Measurements from ENCODE around the gene PARVB.

The PARVB gene

DNA sequence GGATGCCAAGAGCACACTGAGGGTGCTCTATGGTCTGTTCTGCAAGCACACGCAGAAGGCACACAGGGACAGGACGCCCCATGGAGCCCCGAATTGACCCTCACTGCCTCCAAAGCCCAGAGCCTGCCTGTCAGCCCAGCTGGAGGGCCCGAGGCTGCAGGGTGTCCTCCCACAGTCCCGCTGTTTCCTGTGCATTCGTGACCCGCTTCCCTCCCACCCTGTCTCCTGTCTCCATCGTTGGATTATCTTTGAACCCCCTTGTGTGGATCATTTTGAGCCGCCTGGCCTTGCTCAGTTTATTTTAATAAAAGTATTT lies 182.2 kb downstream of the PARVB start:
- DNase-seq, result no peak

DNA sequence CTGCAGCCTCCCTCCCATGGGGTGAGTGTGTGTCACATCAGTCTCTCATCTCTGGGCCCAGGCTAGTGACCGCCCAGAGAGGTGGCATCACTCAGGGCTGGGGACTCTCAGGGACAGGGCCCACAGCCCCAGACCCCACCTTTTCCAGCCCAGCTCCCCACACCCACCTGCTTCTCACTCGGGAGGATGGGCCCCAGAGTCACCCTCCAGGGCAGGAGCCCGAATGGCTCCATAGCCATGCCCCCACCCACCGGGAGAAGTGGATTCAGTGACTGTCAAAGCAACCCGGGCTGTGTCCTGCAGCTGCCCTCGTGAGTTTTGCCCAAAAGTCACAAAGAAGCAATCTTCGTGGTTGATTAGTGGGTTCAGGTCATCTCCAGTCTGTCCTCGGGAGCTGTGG lies 182.6 kb downstream of the PARVB start:
- no peak for DNase-seq

DNA sequence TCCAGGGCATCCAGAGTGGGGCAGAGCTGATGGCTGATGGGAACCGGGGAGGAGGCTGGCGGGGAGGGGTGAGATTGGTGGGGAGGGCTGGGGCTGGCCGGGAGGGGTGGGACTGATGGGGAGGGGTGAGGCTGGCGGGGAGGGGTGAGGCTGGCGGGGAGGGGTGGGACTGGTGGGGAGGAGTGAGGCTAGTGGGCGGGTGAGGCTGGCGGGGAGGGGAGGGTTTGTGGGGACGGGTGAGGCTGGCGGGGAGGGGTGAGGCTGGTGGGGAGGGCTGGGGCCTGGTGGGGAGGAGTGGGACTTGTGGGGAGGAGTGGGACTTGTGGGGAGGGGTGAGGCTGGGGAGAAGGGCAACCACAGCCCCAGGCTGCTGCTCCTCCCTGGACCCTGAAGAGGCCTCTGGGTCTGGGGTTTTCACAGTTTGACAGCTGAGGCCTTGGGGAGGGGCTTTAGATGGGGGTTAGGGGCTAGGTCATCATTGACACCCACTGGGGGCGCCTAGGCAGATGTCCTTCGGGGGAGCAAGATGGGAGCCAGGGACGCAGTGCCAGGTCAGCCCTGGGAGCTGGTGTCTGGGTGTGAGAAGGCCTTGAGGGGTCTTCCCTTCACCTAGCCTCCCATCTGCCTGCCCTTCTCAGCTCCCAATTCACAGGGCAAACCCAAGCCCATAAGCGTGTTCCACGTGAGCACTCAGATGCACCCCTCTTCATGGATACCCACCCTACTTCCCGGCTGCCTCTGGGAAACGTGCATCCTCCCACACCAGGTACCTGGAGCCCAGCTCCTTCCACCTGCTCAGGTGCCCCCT lies 183.3 kb downstream of the PARVB start:
- DNase-seq, result no peak

DNA sequence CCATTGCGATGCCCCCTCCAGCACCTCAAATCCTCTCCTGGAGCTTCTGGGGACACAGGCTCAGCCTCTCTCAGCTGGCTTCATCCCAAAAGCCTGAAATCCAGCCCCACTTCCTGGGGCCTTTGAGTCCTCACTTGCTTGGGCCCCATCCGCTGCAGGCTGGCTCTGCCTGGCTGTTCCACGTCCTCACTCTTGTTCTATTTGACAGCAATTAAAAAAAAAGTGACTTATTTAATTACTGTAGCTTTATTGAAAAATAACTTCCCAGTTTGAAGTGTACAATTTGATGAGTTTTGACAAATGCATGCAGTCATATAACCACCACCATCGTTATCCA lies 183.8 kb downstream of the PARVB start:
- no peak for DNase-seq

DNA sequence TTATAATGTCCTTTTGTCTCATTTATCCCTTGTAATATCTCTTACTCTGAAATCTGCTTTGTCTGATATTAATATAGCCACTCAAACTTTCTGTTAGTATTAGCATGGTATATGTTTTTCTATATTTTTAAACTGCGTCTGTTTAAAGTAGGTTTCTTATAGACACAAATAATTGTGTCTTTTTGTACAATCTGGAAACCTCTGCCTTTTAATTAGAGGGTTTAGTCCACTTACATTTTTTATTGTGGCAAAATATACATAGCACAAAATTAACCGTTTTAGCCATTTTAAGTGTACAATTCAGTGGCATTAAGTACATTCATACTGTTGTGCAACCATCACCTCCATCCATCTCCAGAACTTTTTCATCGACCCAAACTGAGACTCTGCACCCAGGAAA lies 185.2 kb downstream of the PARVB start:
- DNase-seq, result no peak

DNA sequence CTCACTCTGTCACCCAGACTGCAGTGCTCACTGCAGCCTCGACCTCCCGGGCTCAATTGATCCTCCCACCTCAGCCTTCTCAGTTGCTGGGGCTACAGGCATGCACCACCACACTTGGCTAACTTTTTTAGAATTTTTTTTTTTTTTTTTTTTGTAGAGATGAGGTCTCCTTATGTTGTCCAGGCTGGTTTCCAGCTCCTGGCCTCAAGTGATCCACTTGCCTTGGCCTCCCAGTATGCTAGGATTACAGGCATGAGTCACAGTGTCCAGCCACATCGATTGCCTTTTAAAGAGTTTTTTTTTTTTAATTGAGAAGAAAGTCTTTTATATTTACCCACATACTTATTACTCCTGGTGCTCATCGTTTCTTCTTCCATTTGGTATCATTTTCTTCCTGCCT lies 186.6 kb downstream of the PARVB start:
- DNase-seq, result no peak

DNA sequence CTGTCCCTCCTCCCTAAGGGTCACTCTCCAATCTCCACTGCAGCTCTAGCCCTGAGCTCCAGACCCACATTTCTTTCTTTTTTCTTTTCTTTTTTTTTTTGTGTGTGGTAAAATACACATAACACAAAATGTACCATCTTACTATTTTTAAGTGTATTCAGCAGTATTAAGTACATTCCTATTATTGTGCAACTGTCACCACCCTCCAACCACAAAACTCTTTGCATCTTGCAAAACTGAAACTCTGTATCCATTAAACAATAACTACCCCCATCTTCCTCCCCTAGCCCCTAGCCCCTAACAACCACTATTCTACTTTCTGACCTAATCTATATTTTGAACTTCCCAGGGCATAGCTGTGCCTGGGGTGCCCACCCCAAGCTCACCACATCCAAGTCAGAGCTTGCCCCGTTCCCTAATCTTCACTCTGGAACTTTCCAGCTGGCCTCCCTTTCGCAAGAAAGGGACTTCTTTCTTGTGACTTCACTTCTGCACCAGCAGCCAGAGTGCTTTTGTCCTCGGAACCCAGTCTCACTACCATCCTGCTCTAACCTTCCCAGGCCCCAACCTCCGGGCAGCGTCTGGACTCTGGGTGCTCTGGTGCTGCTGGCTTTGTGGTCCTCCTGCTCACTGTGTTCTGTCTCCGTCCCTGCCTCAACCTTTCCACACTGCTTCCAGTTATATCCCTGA lies 187.3 kb downstream of the PARVB start:
- DNase-seq, result no peak

DNA sequence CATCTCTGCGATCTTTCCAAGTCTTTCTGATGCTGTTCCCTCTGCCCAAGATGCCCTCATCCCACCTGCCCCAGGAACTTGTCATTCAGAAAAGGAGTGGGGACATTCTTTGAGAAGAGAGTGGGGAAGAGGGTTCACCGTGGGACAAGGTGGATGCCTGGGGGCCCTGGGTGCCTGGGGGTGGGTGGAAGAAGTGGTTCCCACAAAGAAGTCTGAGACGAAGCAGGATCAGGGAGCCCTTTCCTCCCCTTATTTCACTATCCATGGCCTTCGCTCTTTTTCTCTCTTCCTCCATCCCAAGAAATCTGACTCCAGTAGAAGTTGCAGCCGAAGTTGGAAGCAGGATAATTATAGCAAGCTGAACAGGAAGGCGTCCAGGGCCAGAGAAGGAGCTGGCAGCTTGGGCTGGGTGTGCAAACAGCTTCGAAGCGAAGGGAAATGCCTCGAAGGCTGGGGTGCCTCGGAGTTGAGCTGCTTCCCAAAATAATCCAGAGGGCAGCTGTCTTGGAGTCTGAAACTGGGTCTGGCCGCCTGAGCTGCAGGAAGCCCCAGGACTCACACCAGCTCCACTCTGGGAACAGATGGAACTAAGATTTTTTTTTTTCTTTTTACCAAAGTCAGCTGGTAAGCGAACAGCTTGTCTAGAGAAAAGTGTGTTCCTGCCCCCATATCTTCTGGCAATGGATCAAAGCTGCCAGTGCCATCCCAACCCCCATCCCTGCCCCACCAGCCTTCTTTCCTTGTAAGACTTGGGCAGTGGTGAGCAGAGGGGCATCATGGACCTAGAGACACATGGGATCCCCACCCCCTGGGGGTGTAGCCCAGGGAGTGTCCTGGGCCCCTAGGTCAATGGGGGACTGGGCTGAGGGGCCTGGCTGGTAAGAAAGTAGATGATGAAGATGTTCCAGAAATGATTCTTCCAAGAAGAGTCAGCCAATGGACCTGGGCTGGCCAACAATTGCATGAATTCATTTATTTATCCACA lies 188.1 kb downstream of the PARVB start:
- no peak for DNase-seq

DNA sequence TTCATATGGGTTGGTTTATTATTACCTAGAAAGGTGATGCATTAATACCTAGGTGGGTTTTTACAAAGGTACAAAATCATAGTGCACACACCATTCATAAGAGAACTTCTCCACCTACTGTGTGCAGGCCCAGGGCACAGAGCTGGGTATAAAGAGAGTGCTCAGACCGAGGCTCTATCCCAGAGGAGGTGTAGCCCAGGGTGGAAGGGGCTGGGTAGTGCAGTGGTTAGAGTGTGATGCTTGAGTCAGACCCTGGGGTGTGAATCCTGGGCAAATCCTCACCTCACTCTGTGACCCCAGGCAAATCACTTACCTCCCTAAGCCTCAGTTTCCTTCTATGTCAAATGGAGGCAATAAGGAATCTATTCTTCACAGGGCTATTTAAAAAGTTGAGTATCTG lies 188.8 kb downstream of the PARVB start:
- DNase-seq, result no peak

DNA sequence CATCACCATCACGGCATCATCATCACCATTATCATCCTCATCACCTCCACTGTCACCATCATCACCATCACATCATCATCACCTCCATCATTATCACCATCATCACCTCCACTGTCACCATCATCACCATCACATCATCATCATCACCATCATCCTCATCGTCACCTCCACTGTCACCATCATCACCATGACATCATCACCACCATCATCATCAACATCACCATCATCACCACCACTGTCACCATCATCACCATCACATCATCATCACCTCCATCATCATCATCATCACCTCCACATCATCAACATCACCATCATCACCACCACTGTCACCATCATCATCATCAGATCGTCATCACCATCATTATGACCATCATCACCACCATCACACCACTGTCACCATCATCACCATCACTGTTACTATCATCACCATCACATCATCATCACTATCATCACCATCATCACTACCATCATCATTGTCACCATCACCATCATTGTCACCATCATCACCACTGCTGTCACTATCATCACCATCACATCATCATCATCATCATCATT lies 189.5 kb downstream of the PARVB start:
- DNase-seq, result no peak

DNA sequence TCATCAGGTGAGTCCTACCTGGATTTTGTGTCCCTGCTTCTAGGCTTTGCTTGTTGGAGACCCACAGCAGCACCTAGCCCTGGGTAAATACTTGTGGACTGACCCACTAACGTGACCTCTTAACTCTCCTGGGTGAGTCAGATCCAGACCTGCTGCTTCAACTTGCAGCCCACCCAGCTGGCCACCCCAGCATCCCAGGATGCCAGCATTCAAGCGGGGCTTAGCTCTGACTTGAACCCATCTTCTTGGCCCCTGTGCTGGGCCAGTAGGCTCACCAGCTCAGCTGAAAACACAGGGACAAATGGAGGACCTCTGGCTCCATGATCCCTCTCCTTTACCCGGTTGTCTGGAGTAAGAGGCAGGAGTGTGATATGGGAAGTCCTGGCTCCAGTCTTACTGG lies 190.1 kb downstream of the PARVB start:
- DNase-seq, result no peak

DNA sequence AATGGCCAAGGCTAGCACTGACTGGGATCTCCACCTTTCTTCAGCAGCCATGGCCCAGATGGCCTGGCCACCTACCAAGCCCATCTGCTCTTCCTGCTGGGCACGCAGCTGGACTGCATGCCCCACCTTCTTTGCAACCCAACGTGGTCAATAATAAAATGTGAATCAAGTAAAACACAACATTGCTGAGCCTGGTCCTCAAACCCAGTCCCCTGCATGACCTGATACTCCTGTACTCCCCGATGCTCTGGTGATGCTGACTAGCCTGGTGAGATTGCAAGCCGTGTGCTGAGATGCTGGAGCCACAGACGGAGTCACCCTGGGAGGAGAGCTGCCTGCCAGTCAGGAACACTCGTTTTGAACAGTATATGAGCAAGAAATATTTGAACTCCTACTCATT lies 190.7 kb downstream of the PARVB start:
- DNase-seq, result no peak

DNA sequence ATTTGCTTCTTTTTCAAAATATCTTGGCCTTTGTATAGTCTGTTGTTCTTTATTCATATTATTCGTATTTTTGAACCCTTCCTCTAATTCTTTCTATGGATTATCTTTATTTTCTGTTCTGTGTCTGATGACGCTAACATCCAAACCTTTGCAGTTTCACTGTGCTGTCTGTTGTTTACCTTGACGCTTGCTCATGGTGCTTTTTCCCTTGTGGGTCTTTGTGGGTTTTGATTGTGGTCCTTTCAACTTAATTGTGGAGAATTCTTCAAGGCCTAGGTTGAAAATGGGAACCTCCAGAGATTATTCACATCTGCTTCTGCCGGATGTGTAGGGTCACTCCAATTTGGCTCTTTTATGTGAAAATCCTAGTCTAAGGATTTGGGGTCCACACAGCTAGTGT lies 191.2 kb downstream of the PARVB start:
- no peak for DNase-seq

DNA sequence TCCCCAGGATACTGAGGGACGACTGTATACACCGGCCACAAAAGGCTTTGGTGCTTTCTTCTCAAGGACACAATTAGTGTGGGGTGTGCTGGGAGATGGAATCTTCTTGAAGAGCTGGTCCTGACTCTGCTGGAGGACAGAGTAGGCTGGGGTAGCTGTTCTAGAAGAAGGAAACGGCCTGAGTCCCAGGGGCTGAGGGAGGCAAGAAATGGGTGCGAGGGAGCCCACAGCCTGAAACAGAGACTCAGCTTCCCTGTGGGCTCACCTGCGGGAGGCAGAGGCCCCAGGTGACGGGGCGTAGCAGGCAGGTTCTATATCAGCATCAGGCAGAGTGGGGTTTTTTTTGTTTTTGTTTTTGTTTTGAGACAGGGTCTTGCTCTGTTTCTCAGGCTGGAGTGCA lies 193.2 kb downstream of the PARVB start:
- DNase-seq, result no peak

DNA sequence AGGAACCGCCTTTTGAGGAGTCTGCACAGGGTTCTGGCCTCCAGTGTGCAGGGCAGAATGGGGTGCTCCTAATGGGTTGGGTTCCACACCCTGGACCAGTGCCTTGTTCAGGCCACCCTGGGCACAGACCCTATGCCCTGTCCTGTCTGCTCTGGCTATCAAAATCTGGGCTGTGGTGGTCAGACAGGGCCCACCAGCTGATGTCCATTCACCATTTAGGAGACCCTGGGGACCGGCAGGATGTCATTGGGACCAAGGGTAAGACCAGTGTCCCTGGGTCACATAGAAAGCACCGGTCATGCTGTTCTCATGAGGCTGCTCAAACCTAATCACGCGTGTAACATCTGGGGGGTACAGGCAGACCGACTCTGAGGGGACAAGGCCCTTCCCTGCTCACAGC lies 194.0 kb downstream of the PARVB start:
- DNase-seq, result no peak

DNA sequence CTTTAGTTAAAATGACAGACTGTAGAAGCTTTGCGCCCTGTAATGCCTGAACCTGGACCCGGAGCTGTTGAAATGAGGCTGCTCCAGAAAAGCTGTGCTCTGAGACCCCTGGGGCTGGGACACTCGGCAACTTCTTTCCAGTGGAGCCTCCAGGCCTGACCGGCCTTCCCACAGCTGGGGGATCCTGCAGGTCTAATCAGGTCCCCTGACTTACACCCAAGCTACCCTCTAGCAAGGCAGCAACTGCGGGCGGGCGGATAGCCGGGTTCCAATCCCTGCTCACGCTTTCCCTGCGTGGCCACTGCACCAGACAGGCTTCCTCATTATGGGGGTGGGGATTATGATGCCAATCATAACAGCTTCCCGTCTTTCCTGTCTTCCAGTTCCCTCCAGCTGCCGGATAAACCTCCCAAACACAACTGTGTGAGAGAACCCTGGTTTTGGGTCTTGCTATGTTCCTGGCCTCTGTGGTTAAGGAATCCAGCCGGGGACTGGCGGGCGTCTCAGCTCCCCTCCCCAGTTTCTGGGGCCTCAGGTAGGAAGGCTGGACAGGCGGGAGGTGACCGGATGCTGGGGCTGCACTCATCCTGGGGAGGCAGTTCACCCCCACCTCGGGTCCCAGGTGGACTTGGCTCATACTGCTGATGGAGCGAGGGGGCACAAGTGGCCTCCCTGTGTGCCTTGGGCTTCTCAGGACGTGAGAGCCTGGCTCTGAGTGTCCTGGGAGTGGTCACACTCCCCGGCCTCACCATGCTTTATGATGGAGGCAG lies 195.2 kb downstream of the PARVB start:
- DNase-seq, result no peak

DNA sequence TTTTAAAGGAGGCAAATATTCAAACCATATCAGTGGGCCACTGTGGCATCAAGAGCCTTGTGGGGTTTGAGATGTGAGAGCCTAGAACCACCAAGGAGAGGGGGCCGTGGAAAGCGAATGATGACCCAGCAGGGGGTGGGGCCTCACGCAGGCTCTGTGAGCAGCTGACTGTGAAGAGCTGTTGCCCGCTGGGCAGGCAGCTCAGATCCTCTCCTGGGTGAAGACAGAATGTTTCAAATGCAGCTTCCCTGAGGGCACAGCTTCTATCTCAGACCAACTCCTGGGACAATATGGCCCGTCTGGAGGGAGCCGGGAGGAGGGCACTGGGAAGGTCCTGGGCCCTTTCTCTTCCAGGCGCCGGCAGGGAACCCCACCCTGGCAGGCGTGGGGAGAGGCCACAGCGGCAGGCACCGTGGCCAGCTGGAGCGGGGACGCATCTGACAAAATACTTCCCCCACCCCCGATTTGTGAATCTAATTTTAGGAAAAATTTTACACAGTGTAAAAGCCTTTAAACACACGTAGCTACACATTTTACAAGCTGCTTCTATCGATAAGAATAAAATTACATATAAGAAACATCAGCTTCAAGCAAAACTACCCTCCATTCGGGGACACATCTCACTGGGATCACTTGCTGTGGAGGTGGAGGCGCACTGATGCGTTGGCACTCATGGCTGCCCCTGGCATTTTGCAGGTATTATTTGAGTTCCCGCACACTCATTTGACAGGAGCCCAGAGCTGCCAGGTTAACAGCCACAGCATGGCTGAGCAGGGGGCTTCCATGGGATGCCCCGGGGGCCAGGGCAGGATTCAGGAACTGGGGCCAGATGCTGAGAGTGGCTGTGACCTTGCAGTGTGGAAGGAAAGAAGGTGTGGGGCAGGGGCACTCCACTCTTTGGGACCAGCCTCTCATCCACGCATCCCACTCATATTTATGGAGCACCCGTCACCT lies 196.9 kb downstream of the PARVB start:
- DNase-seq, result no peak

DNA sequence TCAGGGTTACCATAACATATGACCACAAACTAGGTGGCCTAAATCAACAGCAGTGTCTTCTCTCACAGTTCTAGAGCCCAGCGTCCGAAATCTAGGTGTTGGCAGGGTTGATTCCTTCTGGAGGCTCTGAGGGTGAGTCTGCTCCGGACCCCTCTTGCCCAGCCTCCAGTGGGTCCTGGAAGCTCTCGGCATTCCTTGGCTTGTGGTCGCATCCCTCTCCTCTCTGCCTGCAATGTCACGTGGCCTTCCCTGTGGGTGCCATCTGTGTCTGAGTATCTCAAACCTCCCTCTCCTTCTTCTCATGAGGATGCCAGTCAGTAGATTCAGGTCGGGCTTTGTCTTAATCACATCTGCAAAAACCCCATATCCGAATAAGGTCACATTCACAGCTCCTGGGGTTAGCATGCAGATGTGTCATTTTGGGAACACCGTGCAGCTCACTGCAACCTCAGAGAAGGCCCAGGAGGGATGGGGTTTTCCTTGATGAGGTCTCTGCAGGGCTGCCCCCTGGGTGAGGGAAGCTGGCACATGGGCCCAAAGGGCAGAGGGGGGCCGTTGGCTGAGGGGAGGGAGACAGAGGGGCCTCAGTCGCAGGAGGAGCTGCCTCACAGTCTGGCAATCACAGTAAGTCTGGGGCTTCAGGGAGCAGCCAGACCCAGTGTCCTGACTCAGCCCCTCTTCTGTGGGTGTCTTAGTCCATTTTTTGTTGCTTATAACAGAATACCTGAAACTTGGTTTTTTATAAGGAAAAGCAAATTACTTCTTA lies 197.8 kb downstream of the PARVB start:
- DNase-seq, result no peak

Data from NCI-H187 (cell line).